GM18909 (cell line): Measurements from ENCODE around the gene SSNA1.

Experiments
- ATAC-seq: cut with Tn5 transposase; IDR thresholded peaks from one replicate; pipeline ENCODE4 v1.9.1; 2021; ENCODE audit warnings: mild to moderate bottlenecking; ENCODE audit not compliant: unreplicated experiment, poor library complexity

SSNA1 gene

GRCh38 chr9:137166380-137167229 is 21.9 kb upstream of the SSNA1 start:
- ATAC-seq: no peak

DNA sequence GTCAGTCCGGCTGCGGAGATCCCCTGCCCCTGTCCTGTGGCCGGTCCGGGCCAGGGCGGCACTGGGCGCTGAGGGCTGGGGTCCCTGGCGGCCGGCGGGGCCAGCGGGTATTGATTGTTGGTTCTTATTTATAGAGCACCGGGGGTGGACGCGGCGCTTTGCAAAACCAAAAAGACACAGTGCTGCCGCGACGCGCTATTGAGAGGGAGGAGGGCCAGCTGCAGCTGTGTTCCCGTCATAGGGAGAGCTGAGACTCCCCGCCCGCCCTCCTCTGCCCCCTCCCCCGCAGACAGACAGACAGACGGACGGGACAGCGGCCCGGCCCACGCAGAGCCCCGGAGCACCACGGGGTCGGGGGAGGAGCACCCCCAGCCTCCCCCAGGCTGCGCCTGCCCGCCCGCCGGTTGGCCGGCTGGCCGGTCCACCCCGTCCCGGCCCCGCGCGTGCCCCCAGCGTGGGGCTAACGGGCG is 21.2 kb upstream of the SSNA1 start:
- no peak for ATAC-seq

GRCh38 chr9:137167747-137168572 is 20.5 kb upstream of the SSNA1 start:
- ATAC-seq: no peak

DNA sequence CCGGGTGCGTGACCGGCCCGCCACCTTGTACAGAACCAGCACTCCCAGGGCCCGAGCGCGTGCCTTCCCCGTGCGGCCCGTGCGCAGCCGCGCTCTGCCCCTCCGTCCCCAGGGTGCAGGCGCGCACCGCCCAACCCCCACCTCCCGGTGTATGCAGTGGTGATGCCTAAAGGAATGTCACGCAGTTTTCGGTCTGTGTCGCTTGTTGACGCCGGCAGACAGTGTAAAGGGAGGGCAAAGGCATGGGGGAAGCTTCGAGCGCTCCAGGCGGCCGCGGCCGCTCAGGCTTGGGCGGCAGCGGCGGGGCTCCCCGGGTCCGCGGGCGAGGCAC is 19.9 kb upstream of the SSNA1 start:
- peak; percentile 11 for ATAC-seq

DNA sequence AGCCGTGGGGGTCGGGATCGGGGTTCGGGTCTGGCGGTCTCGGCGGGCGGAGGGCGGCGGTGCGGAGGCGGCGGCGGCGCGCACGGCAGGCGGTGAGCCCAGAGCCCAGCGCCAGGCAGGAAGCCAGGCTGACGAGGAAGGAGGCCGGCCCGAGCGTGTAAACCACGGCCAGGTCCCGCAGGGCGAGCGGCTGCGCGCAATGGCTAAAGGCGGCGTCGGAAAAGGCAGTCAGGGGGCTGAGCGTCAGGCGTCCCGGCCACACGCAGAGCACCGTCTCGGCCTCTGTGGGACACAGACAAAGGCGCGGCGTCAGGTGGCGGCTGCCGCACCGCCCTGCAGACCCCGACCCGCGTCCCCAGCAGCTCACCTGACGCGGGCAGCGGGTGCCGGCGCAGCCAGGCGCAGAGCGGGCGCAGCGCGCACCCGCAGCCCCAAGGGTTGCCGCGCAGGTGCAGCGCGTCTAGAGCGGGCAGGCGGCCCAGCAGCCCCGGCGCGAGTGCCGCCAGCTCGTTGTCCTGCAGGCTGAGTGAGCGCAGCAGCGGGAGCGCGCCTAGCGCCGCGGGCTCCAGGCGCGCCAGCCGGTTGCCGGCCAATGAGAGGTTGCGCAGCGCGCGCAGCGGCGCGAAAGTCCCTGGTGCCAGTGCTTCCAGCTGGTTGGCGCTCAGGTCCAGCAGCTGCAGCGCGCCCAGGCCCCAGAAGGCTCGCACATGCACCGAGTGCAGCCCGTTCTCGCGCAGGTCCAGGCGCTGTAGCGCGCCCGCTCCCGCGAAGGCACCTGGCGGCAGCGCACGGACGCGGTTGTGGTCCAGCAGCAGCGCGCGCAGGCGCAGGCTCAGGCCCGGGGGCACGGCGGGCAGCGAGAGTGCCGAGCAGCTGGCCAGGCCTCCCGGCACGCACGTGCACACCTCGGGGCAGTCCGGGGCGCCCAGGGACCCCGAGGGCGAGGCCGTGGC is 19.3 kb upstream of the SSNA1 start:
- ATAC-seq: peak; percentile 39

GRCh38 chr9:137169896-137170358 is 18.5 kb upstream of the SSNA1 start, which contains the start of gene LRRC26:
TSS of gene LRRC26 (minus strand) at chr9:137170051. CDS start at chr9:137169943, 108 bp downstream.
- no peak for ATAC-seq

GRCh38 chr9:137170486-137171148 is 17.9 kb upstream of the SSNA1 start:
- ATAC-seq: no peak

GRCh38 chr9:137171149-137171900 is 17.2 kb upstream of the SSNA1 start:
- no peak for ATAC-seq

DNA sequence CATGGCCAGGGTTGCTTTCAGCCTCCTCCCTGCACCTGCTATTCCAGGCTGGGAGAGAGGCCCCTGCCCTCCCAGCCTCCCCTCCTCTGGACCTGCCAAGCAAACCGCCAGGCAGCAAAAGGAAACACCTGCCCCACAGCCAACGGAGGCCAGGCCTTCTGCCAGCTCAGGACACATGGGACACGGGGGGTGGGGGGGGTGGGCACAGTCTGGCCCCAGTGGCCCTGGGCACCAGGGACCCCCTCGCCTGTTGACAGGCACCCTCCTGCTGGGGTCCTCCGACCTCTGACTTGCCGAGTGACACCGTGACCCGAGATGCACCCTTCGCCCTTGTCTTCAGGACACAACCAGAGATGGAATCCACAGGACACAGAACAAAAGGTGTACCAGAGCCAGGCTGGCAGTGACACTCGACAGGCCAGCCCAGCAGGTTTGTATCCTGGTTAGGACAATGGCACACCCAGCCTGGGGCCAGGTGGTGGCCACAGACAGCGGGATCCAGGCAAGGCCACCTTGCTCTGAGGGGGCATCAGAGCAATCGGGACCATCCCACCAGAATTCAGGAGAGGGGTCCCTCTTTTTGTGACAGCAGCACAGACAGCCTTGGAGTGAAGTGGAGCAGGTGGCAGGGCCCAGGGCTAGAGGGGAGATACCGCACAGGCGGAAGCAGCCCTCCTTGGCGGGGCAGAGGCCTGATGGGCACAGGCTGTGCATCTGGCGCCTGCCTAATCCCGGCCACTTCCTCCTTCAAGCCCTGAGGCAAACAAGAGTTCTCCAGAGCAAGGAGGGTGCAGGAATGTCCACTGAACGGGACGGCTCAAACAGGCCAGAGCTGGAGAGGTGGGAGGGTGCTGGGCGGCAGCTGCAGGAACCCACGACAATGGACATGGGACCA is 15.3 kb upstream of the SSNA1 start:
- ATAC-seq: no peak

GRCh38 chr9:137173796-137174664 is 14.4 kb upstream of the SSNA1 start:
- no peak for ATAC-seq

DNA sequence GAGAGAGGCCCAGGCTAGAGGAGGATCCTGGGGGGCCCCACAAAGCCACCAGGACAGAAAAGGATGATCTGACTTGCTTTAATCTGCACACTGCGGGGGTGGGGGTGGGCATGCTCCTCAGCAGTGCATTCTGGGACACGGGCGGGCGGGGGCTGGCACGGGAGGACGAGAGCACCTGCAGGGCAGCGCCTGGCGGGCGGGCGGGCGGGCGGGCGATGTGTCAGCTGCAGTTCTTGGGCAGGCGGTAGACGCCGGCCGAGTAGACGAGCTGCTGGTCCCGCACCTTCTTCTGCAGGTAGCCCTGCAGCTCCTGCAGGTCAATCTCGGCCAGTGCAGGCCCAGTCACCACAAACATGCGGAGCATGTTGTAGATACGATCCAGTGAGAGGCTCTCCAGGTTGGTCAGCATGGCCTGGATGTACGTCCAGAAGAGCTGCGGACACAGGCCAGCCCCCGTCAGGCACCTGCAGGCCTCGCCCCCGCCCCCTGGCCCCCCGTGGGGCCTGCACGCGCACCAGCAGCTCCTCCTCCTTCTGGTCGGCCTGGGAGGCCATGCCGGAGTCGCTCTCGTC is 13.7 kb upstream of the SSNA1 start:
- ATAC-seq: no peak

- ATAC-seq: no peak
Observed at GRCh38 chr9:137175345-137175961, 13.0 kb upstream of the SSNA1 start.

- no peak for ATAC-seq
Observed at GRCh38 chr9:137176302-137177182, 11.9 kb upstream of the SSNA1 start.

DNA sequence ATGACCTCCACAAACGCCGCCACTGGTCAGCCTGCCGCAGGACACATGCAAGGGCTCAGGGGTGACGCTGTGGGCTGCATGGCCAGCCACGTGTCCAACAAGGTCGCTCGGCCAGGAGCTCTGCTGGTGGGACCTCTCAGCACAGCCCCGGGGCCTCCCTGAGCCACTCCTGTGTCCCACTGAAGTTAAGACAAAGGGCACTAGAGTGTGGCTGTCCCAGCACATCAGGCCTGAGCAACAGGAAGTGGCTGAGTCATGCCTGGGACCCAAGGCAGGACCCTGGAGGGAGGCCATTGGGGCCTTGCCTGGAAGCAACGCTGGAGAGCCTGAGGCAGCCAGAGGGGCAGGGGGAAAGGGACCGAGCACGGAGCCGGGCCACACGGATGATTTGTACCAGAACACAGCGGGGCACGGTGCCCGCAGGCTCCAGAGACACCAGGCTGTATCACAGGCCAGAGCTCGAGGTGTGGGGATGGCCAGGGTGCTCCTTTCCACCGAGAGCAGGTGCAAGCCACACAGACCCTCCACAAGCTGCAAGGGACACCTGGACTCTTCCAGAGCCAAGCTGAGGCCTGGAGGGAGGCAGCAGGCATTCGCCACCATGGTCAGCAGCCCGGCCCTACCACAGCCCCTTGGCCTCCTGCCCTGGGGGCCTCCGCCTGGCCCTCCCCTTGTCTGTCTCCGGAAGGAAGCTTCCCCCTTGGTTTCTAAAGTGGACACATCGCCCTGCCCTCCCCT is 10.1 kb upstream of the SSNA1 start:
- no peak for ATAC-seq
